Brain pericyte (primary cell): ENCODE results near the gene UBN2.
"Not testable (repeated sequence)": the region's sequence is repeated elsewhere in the genome, so short reads cannot be mapped to it uniquely, and the experiment has no call there.

Experiments used
- DNase-seq: peaks from one replicate; pipeline ENCODE4 v3.0.0-alpha.2; 2012; ENCODE audit warnings: low read depth, low spot score

The UBN2 gene

DNA sequence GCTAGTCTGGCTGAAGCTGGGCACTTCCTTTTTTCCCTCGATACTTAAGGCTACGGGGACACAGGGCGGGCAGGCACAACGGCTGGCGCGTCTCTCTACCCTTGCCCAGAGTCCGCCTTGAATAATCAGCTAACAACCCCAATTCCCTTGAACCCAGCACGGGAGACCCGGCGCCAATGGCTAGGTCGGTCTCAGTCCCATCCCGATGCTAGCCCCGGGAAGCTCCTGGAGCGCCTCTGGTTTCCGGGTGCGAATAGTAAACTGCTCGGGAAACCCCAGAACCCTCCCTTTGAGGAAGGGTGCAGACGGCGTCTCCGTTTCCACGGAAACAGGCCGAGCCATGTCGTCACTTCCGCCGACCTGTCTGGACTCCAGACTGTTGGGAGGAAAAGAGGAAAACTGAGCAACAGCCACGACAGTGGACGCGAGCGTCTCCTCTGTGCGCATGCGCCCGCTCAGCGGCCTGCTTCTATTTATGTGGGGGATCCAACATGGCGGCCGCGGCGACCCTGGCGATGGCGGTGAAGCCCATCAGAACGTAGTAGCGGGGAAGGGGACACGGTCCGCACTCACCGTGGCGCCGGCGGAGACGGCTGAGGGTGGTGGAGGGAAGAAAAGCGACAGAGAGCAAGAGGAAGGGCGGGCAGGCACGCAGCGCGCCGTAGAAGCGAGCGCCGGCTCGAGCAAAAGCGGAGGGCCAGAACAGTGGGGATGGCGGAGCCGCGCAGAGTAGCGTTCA, at the start of gene UBN2:
Gene UBN2 (plus strand): TSS at position 464 of the 739 bp plus-strand sequence. CDS start 248 bp downstream, at position 712.
- peak; percentile 89 for DNase-seq

DNA sequence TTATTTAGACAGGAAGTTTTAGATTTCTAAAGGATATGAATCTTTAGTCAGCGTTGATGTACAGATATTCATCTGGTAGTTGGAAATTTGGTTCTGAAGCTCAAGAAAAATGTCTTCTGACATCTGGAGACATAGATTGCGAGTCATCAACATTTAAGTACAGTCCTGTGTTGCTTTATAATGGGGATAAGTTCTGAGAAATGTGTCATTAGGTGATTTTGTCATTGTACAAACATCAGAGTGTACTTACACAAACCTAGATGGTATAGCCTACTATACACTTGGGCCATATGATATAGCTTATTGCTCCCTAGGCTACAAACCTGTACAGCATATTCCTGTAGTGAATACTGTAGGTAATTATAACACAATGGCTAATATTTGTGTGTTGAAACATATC, 49.6 kb upstream of the UBN2 start:
- no peak for DNase-seq

DNA sequence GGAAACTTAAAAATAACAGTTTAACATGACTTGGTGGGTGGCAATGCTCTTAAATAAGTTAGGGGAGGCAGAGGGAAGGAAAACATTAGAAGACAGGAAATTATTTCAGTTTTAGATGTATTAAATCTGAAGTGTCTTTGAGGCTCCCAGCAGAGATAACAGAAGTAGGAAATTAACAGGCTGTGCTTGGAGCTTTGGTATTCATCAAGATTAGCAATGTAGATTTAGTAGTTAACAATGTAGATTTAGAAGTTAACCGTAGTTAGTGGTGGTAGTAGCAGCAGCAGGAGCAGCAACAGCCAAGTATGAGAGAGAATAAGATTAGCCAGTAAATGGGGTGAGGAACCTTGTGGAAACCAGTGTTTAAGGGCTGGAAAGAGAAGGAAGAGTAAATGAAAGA, 48.7 kb upstream of the UBN2 start:
- DNase-seq, result no peak

DNA sequence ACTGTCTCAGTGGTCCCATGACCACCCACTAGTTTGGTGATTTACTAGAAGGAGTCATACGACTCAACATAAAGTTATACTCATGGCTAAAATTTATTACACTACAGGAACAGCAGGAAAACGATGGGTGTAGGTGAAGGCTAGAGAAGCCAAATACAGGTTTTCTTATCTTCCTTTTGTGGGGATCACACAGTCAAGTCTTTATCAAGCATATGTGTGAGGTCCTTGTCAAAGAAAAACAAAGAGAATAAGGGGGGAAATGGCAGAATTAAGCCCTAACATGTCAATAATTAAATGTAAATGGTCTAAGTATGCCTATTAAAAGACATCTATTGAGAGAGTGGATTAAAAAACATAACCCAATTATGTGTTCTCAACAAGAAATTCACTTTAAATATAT, 47.8 kb upstream of the UBN2 start:
- DNase-seq, result no peak

DNA sequence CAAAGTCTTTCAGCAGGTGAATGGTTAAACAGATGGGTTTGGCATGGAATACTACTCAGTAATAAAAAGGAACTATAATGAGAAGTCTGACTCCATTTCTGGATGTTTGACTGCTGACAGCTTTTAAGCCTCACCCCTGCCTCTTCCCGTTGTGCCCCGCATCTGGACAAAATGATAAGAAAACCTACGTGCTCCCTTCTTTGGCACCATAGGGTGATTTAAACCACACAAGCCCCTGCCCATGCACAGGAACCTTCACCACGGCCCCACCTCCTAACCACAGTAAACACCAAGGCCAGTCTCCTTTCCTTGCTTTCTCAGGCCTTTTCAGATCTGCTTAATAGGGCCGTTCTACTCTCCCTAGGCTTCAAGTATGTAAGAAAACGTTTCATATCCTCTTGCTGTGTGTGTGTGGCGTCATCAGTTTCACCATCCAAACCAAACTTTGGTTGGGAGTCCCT, 47.1 kb upstream of the UBN2 start:
- DNase-seq, result no peak

DNA sequence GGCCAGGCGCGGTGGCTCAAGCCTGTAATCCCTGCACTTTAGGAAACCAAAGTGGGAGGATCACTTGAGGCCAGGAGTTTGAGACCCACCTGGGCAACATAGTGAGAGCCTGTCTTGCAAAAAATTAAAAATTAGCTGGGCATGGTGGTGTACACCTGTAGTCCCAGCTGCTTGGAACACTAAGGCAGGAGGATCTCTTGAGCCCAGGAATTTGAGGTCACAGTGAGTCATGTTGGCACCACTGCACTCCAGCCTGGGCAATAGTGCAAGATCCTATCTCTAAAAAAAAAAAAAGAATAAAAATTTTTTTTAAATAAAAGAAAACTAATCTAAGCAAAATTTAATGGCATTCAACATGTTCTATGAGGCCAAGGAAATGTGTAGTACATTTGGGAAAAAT, 44.9 kb upstream of the UBN2 start:
- DNase-seq, result no peak

DNA sequence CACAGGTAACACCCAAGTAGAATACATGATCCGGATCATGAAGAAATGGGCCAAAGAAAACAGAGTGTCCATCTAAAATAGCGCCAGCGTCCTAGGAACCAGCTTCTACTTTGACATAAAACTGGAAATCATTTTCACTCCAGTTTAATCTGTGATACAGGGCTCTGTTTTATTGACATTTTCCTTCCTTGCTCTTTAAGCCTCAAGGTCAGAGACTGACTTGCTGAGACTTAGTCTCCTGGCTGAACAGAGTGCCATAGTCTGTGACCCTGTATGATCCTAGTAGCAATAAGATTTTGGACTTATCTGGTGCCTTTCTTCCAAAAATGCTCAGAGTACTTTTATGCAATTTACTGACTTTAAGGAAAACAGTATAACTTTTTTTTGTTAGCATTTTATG, 41.7 kb upstream of the UBN2 start:
- DNase-seq, result no peak

DNA sequence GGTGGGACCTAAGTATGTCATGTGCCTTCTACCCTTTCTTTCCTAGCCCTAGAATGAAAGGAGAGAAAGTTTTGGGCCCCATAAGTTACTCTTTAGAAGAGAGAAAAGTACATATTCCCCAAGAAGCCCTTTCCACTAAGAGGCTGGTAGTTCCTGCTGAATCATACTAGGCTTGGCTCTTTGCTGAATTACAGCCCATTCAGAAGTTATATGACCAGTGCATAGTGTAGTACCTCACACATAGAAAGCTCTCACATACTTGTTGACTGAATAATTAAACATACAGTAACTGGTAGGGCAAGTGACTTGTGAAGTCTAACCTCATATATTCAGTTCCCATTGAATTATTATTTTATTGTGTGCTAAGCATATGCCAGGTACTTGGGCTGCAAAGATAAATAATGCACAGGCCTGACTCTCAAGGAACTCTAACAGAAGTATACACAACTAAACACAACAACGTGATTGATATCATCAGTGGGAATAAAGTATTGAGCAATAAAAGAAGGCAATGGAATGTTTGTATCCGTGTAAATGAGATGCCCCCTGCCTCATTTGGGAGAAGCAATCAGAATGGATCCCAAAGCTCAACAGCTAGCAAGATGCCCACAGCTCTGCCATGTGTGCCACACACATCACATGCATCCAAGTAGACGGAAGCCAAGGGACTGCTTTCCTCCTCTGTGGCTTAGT, 38.9 kb upstream of the UBN2 start:
- DNase-seq, result no peak

DNA sequence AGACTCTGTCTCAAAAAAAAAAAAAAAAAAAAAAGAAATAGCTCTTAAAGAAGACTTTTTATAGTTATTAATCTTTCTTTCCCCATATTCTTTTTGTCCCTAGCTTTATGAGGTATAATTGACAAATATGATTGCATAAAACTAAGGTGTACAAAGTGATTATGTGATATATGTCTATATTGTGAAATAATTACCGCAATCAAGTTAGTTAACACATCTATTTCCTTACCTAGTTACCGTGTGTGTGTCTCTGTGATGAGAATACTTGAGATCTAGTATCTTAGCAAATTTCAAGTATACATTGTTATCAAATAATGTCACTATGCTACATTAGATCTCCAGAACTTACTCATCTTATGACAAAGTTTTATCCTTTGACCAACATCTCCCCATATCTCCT, 30.7 kb upstream of the UBN2 start:
- no peak for DNase-seq

DNA sequence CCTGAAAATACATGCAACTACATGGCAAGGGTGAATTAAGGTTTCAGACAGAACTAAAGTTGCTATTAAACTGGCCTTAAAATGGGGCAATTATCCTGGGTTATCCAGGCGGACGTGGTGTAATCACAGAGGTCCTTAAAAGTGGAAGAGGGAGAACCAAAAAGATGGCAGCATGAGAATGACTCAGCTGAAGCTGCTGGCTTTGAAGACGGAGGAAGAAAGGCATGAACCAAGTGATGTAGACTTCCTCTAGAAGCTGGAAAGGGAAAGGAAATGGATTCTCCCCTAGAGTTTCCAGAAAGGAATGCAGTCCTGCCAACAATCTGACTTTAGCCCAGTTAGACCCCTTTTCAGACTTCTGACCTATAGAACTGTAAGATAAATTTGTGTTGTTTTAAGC, 27.0 kb upstream of the UBN2 start:
- DNase-seq, result no peak

DNA sequence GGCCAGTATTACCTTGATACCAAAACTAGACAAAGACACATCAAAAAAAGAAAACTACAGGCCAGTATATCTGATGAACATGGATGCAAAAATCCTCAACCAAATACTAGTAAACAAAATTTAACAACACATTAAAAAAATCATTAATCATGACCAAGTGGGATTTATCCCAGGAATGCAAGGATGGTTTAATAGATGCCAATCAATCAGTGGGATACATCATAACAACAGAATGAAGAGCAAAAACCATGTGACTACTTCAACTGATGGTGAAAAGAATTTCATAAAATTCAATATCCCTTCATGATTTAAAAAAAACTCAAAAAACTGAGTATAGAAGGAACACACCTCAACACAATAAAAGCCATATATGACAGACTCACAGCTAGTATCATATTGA, 25.2 kb upstream of the UBN2 start:
- DNase-seq, result no peak

DNA sequence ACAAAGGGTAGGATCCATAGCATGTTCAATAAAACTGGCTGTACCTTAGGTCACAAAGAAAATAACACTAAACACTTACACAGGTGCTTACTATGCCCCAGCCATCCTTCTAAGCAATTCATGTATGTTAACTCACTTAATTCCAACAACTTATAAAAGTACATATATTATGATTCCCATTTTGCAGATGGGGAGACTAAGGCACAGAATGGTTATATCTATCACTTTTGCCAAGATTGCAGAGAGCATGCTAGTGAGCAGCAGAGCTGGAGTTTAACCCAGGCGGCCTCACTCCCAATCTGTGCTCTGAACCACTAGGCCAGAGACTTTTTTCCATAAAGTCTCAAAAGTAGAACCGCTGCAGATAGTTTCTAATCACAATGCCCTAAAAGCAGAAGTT, 18.9 kb upstream of the UBN2 start:
- DNase-seq, result no peak

DNA sequence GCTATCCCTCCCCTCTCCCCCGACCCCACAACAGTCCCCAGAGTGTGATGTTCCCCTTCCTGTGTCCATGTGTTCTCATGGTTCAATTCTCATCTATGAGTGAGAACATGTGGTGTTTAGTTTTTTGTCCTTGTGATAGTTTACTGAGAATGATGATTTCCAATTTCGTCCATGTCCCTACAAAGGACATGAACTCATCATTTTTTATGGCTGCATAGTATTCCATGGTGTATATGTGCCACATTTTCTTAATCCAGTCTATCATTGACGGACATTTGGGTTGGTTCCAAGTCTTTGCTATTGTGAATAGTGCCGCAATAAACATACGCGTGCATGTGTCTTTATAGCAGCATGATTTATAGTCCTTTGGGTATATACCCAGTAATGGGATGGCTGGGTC, 17.5 kb upstream of the UBN2 start:
- not testable (repeated sequence) for DNase-seq

DNA sequence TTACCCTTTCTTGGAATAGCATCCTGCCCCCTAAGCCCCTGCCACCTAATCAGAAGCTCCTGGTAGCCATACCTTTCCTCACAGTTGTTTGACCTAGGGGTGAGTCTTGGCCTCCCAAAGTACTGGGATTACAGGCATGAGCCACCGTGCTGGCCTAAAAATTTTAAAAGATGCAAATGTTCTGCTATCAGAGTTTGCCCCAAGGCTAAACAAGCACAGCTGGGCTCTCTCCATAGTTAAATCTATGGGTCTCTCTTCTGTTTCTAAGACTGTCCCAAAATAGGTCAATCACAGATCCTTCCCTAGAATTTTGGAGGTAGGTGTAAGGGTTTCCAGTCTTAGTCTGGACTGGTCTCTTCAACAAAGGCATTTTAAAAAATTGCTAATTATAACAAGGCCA, 12.9 kb upstream of the UBN2 start:
- DNase-seq, result no peak

DNA sequence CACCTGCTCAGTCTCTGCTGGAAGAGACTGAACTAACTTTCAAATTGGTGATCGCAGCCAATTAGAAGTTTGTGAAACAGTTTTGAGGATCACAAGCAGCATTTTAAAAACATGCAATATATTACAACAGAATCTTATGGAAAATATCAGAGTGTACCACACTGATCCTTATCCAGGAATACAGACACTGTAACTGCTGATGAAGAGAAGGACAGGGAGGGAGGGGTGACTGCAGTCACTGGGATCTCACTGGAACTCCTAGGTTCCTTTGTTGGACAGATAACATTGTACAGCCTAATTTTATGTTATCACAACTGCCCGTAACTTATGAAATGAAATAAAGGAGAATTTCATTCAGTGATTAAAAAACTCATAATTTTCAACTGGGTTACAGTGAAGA, 6.8 kb upstream of the UBN2 start:
- DNase-seq, result no peak

DNA sequence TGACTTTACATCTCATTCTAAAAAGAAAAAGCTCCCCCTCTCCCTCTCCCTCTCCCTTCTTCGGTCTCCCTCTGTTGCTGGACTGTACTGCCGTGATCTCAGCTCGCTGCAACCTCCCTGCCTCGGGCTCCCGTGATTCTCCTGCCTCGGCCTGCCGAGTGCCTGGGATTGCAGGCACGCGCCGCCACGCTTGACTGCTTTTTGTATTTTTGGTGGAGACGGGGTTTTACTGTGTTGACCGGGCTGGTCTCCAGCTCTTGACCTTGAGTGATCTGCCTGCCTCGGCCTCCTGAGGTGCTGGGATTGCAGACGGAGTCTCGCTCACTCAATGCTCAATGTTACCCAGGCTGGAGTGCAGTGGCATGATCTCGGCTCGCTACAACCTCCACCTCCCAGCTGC, 6.2 kb upstream of the UBN2 start:
- DNase-seq, result not testable (repeated sequence)

DNA sequence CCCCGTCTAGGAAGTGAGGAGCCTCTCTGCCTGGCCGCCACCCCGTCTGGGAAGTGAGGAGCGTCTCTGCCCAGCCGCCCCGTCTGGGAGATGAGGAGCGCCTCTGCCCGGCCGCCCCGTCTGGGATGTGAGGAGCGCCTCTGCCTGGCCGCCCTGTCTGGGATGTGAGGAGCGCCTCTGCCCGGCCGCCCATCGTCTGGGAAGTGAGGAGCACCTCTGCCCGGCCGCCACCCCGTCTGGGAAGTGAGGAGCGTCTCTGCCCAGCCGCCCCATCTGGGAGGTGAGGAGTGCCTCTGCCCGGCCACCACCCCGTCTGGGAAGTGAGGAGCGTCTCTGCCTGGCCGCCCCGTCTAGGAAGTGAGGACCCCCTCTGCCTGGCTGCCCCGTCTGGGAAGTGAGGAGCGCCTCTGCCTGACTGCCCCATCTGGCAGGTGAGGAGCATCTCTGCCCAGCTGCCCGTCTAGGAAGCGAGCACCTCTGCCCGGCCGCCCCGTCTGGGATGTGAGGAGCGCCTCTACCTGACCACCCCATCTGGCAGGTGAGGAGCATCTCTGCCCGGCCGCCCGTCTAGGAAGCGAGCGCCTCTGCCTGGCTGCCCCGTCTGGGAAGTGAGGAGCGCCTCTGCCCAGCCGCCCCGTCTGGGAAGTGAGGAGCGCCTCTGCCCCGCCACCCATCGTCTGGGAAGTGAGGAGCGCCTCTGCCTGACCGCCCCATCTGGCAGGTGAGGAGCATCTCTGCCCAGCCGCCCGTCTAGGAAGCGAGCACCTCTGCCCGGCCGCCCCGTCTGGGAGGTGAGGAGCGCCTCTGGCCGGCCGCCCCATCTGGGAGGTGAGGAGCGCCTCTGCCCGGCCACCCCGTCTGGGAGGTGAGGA, 5.5 kb upstream of the UBN2 start:
- not testable (repeated sequence) for DNase-seq

DNA sequence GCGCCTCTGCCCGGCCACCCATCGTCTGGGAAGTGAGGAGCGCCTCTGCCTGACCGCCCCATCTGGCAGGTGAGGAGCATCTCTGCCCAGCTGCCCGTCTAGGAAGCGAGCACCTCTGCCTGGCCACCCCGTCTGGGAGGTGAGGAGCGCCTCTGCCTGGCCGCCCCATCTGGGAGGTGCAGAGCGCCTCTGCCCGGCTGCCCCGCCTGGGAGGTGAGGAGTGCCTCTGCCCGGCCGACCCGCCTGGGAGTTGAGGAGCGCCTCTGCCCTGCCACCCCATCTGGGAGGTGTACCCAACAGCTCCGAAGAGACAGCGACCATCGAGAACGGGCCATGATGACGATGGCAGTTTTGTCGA, 4.9 kb upstream of the UBN2 start:
- DNase-seq, result not testable (repeated sequence)

DNA sequence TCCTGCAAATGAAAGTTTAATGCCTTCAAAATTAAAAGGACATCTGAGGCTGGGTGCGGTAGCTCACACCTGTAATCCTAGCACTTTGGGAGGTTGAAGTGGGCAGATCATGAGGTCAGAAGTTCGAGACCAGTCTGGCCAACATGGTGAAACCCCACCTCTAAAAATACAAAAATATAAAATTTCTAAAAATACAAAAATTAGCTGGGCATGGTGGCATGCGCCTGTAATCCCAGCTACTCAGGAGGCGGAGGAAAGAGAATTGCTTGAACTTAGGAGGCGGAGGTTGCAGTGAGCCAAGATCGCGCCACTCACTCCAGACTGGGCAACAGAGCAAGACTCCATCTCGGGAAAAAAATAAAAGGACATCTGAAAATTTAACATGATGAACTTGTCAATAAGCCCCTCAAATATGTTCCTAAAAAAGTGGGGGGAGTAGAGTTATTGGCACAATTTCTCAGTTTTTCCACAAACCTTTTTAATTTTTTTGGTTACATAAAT, 4.0 kb upstream of the UBN2 start:
- DNase-seq, result not testable (repeated sequence)

DNA sequence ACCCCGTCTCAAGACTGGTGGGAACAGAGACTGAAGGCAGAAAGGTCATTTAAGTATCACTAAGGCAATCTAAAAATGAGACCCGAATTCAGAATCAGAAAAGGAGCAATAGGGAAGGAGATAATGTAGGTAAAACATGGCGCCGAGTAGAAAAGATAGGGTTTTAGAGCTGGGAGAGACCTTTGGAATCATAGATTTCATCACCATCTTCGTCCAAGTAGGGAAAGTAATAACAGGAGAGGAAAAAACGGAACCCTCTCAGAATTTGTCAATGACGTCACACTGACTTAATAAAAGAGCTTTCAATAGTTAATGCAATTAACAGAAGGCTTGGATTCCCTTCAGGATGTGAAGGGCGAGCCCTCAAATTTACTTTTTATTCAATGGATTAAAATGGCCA, 1.0 kb upstream of the UBN2 start:
- no peak for DNase-seq

DNA sequence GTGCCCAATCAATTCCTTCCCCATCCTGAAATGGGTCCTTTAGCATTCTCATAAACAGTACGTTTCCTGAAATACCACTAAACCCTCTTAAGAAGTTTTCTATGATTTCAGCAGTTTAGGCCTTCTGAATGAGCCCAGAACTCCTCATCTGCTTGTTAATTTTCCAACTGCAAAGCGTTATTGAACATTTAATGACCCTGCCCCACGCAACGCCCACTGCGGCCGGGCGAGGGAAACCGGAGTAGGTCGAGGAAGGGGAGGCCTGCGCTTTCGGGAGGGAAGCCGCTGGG, 608 bp upstream of the UBN2 start:
- DNase-seq, result no peak
